ENCODE data around the gene PHACTR1. TPM values are rescaled to one million over a fixed set of nuclear protein-coding genes. Genes with fewer than 3 reads are reported as not detected.

Gene PHACTR1
- total RNA-seq, 1 donor from 2014 or later = 8.5 TPM

DNA sequence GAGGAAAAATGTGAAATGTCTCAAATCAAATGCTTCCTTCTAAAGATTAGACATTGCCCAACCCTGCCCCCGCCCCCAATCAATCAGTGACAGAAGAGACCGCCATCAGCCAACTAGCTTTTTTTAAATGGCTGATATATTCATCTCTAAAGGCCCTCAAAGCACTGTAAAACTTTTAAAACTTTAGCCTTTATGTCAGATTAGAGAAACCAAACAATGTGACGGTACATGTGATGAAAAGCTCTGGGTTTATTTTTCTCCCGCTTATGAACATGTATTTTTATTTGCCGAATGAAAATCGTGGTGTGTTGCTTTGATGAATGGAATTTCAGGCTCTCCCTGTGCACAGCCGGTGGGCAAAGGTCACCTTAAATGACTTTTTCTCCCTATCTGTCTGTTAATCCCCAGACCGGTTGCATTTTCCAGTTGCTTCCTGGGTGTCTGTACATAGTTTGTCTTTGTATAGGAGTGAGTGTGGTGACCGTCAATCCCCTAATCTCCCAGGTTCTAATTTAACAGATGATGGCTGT lies 573.3 kb downstream of the PHACTR1 start:
- Mint-ChIP-seq H3K4me3 (ENCODE audit: unreplicated experiment) (no peak overlapping the region), H3K27ac (ENCODE audit: unreplicated experiment) (no peak overlapping the region), H3K27me3 (ENCODE audit: low read depth, unreplicated experiment) (no peaks in the 10 kb centered on the region), H3K9me3 (ENCODE audit: unreplicated experiment) (peaks cover 4% of the 10 kb centered on the region), H3K4me1 (ENCODE audit: low read depth, unreplicated experiment) (peaks cover 3% of the 10 kb centered on the region), H3K36me3 (ENCODE audit: low read depth, unreplicated experiment) (peaks cover 31% of the 10 kb centered on the region)
- peaks cover 12% of the 10 kb centered on the region for H3K9me3 ChIP-seq (ENCODE audit: insufficient read depth, low read depth, low read length)
- no peak for DNase-seq (ENCODE audit: low read depth)
- H3K36me3 ChIP-seq (ENCODE audit: insufficient read depth, low read length) = peaks cover 4% of the 10 kb centered on the region
- FAIRE-seq = no peak
- no peak overlapping the region for H2AFZ ChIP-seq (ENCODE audit: low read depth, low read length)
- no peak overlapping the region for H3K4me3 ChIP-seq (ENCODE audit: insufficient read depth, low read depth, low read length)
- no peaks in the 10 kb centered on the region for H4K20me1 ChIP-seq (ENCODE audit: insufficient read depth, low read length)
- H3K4me1 ChIP-seq (ENCODE audit: insufficient read depth, low read length) = no peaks in the 10 kb centered on the region
- no peaks in the 10 kb centered on the region for H3K79me2 ChIP-seq (ENCODE audit: insufficient read depth, low read length)
- H3K27me3 ChIP-seq (ENCODE audit: insufficient read depth, low read length) = no peaks in the 10 kb centered on the region
- no peak overlapping the region for H3K4me2 ChIP-seq (ENCODE audit: low read length)
- H3K27ac ChIP-seq (ENCODE audit: low read depth, low read length) = no peak overlapping the region
- TF ChIP-seq EZH2 (IDR thresholded peaks at IDR 0.05; ENCODE audit: insufficient read depth, low read length) (no peak), CTCF (IDR thresholded peaks at IDR 0.05; ENCODE audit: insufficient read depth, low read depth, low read length) (no peak)
- no peak overlapping the region for H3K9ac ChIP-seq (ENCODE audit: low read length)

DNA sequence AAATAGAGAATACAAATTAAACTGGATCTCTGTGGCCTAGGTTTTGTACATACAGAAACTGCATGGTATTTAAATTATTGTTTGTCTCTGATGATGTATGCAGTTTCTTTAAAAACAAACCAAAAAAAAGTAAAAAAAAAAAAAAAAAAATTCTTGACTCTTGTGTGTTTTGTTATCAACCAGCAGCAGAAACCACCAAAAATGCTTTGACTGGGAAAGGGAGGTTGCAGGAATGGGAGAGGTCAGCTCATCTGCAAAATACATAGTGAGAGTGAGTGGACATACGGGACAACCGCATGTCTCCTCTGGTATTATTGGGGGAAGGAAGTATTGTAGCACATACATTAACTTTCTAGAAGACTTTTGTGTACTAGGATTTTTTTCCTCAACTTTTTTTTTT lies 573.8 kb downstream of the PHACTR1 start:
- Histone ChIP-seq H3K4me2 (ENCODE audit: low read length) (no peak overlapping the region), H3K79me2 (ENCODE audit: insufficient read depth, low read length) (no peaks in the 10 kb centered on the region), H3K36me3 (ENCODE audit: insufficient read depth, low read length) (peaks cover 6% of the 10 kb centered on the region), H3K9me3 (ENCODE audit: insufficient read depth, low read depth, low read length) (peaks cover 12% of the 10 kb centered on the region), H2AFZ (ENCODE audit: low read depth, low read length) (no peak overlapping the region), H4K20me1 (ENCODE audit: insufficient read depth, low read length) (no peaks in the 10 kb centered on the region), H3K9ac (ENCODE audit: low read length) (no peak overlapping the region), H3K4me3 (ENCODE audit: insufficient read depth, low read depth, low read length) (no peak overlapping the region), H3K27ac (ENCODE audit: low read depth, low read length) (no peak overlapping the region), H3K27me3 (ENCODE audit: insufficient read depth, low read length) (no peaks in the 10 kb centered on the region), H3K4me1 (ENCODE audit: insufficient read depth, low read length) (no peaks in the 10 kb centered on the region)
- Mint-ChIP-seq H3K9me3 (ENCODE audit: unreplicated experiment) (peaks cover 4% of the 10 kb centered on the region), H3K27ac (ENCODE audit: unreplicated experiment) (no peak overlapping the region), H3K4me3 (ENCODE audit: unreplicated experiment) (no peak overlapping the region), H3K27me3 (ENCODE audit: low read depth, unreplicated experiment) (no peaks in the 10 kb centered on the region), H3K36me3 (ENCODE audit: low read depth, unreplicated experiment) (peaks cover 31% of the 10 kb centered on the region), H3K4me1 (ENCODE audit: low read depth, unreplicated experiment) (peaks cover 3% of the 10 kb centered on the region)
- FAIRE-seq (no peak), DNase-seq (ENCODE audit: low read depth) (no peak)
- TF ChIP-seq EZH2 (IDR thresholded peaks at IDR 0.05; ENCODE audit: insufficient read depth, low read length) (no peak), CTCF (IDR thresholded peaks at IDR 0.05; ENCODE audit: insufficient read depth, low read depth, low read length) (no peak)

DNA sequence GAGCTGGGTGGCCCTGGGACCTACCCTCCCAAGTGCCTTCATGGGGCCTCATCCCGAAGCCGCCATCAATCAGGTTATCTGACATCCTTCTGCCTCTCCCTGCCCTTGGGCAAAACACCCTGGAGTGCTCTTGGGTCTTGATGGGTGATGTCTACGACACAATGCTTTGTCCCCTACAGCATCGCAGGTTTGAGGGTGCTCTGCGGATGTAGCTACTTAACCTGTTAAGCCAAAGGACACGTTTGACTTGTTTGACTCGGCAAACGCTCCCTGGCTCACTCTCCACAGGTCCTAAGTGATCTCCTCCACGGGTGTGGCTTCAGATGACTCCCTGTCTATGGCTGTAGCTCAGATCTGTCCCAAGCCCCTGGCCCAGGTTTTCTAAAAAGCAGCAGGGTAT lies 576.2 kb downstream of the PHACTR1 start:
- Histone ChIP-seq H4K20me1 (ENCODE audit: insufficient read depth, low read length) (no peaks in the 10 kb centered on the region), H3K4me1 (ENCODE audit: insufficient read depth, low read length) (no peaks in the 10 kb centered on the region), H3K36me3 (ENCODE audit: insufficient read depth, low read length) (peaks cover 6% of the 10 kb centered on the region), H3K79me2 (ENCODE audit: insufficient read depth, low read length) (no peaks in the 10 kb centered on the region), H2AFZ (ENCODE audit: low read depth, low read length) (no peak overlapping the region), H3K9me3 (ENCODE audit: insufficient read depth, low read depth, low read length) (peaks cover 1% of the 10 kb centered on the region), H3K27ac (ENCODE audit: low read depth, low read length) (no peak overlapping the region), H3K27me3 (ENCODE audit: insufficient read depth, low read length) (no peaks in the 10 kb centered on the region), H3K4me3 (ENCODE audit: insufficient read depth, low read depth, low read length) (no peak overlapping the region), H3K4me2 (ENCODE audit: low read length) (no peak overlapping the region), H3K9ac (ENCODE audit: low read length) (no peak overlapping the region)
- Mint-ChIP-seq H3K36me3 (ENCODE audit: low read depth, unreplicated experiment) (peaks cover 29% of the 10 kb centered on the region), H3K27ac (ENCODE audit: unreplicated experiment) (no peak overlapping the region), H3K4me1 (ENCODE audit: low read depth, unreplicated experiment) (peaks cover 3% of the 10 kb centered on the region), H3K4me3 (ENCODE audit: unreplicated experiment) (no peak overlapping the region), H3K27me3 (ENCODE audit: low read depth, unreplicated experiment) (no peaks in the 10 kb centered on the region), H3K9me3 (ENCODE audit: unreplicated experiment) (no peaks in the 10 kb centered on the region)
- FAIRE-seq = no peak
- TF ChIP-seq EZH2 (IDR thresholded peaks at IDR 0.05; ENCODE audit: insufficient read depth, low read length) = no peak
- TF ChIP-seq CTCF (IDR thresholded peaks at IDR 0.05; ENCODE audit: insufficient read depth, low read depth, low read length) = no peak
- DNase-seq (ENCODE audit: low read depth) = no peak

Measured in astrocyte (in vitro differentiated cells and primary cell).